ENCODE measurements around the gene CSMD2.

CSMD2 gene

GRCh38 chr1:34199927-34200326, 34.9 kb upstream of the CSMD2 start:
- no peak for TF ChIP-seq EZH2phosphoT487 (IDR thresholded peaks at IDR 0.05; ENCODE audit: low read length)
- no peak for TF ChIP-seq CTCF (IDR thresholded peaks at IDR 0.05; ENCODE audit: low read length)
- no peak for TF ChIP-seq EZH2 (optimal IDR thresholded peaks at IDR 0.05; ENCODE audit: low read depth, low read length)
- no peaks in the 10 kb centered on the region for H3K36me3 ChIP-seq (replicated peaks; ENCODE audit: insufficient read depth, low read length)
- H3K9me2 ChIP-seq (replicated peaks; ENCODE audit: insufficient read depth, low read length) = no peaks in the 10 kb centered on the region
- H2AFZ ChIP-seq (ENCODE audit: low read length) = no peak overlapping the region
- H3K27ac ChIP-seq (ENCODE audit: low read length) = no peak overlapping the region
- no peaks in the 10 kb centered on the region for H3K9me3 ChIP-seq (replicated peaks; ENCODE audit: insufficient read depth, low read length)
- no peak overlapping the region for H3K4me2 ChIP-seq (ENCODE audit: low read depth, low read length)
- DNase-seq = no peak
- no peaks in the 10 kb centered on the region for H3F3A ChIP-seq (ENCODE audit: insufficient read depth, low read length)
- H3K9ac ChIP-seq (ENCODE audit: low read length) = no peak overlapping the region
- no peak overlapping the region for H3K4me3 ChIP-seq (ENCODE audit: low read length)
- H3K27me3 ChIP-seq (replicated peaks; ENCODE audit: insufficient read depth, low read length) = peaks cover 29% of the 10 kb centered on the region
- H3K4me1 ChIP-seq (ENCODE audit: low read length) = no peaks in the 10 kb centered on the region
- no peaks in the 10 kb centered on the region for H4K20me1 ChIP-seq (ENCODE audit: insufficient read depth, low read length)
- no peaks in the 10 kb centered on the region for H3K79me2 ChIP-seq (ENCODE audit: low read length)

GRCh38 chr1:34192621-34193020, 27.6 kb upstream of the CSMD2 start:
- no peak overlapping the region for H3K27ac ChIP-seq (ENCODE audit: low read length)
- no peak overlapping the region for H2AFZ ChIP-seq (ENCODE audit: low read length)
- no peak overlapping the region for H3K9ac ChIP-seq (ENCODE audit: low read length)
- H3K27me3 ChIP-seq (replicated peaks; ENCODE audit: insufficient read depth, low read length) = peaks cover 23% of the 10 kb centered on the region
- H4K20me1 ChIP-seq (ENCODE audit: insufficient read depth, low read length) = no peaks in the 10 kb centered on the region
- H3F3A ChIP-seq (ENCODE audit: insufficient read depth, low read length) = no peaks in the 10 kb centered on the region
- H3K9me2 ChIP-seq (replicated peaks; ENCODE audit: insufficient read depth, low read length) = no peaks in the 10 kb centered on the region
- no peak overlapping the region for H3K4me2 ChIP-seq (ENCODE audit: low read depth, low read length)
- H3K4me3 ChIP-seq (ENCODE audit: low read length) = no peak overlapping the region
- no peaks in the 10 kb centered on the region for H3K4me1 ChIP-seq (ENCODE audit: low read length)
- no peaks in the 10 kb centered on the region for H3K9me3 ChIP-seq (replicated peaks; ENCODE audit: insufficient read depth, low read length)
- TF ChIP-seq EZH2phosphoT487 (IDR thresholded peaks at IDR 0.05; ENCODE audit: low read length) = no peak
- no peak for TF ChIP-seq CTCF (IDR thresholded peaks at IDR 0.05; ENCODE audit: low read length)
- no peak for TF ChIP-seq EZH2 (optimal IDR thresholded peaks at IDR 0.05; ENCODE audit: low read depth, low read length)
- no peaks in the 10 kb centered on the region for H3K36me3 ChIP-seq (replicated peaks; ENCODE audit: insufficient read depth, low read length)
- no peak for DNase-seq
- no peaks in the 10 kb centered on the region for H3K79me2 ChIP-seq (ENCODE audit: low read length)

GRCh38 chr1:34190692-34191091, 25.7 kb upstream of the CSMD2 start:
- no peaks in the 10 kb centered on the region for H3K4me1 ChIP-seq (ENCODE audit: low read length)
- H2AFZ ChIP-seq (ENCODE audit: low read length) = no peak overlapping the region
- no peaks in the 10 kb centered on the region for H3K36me3 ChIP-seq (replicated peaks; ENCODE audit: insufficient read depth, low read length)
- DNase-seq = no peak
- no peak overlapping the region for H3K9ac ChIP-seq (ENCODE audit: low read length)
- H3F3A ChIP-seq (ENCODE audit: insufficient read depth, low read length) = no peaks in the 10 kb centered on the region
- no peaks in the 10 kb centered on the region for H3K9me2 ChIP-seq (replicated peaks; ENCODE audit: insufficient read depth, low read length)
- no peaks in the 10 kb centered on the region for H3K9me3 ChIP-seq (replicated peaks; ENCODE audit: insufficient read depth, low read length)
- peaks cover 26% of the 10 kb centered on the region for H3K27me3 ChIP-seq (replicated peaks; ENCODE audit: insufficient read depth, low read length)
- H4K20me1 ChIP-seq (ENCODE audit: insufficient read depth, low read length) = no peaks in the 10 kb centered on the region
- no peak overlapping the region for H3K27ac ChIP-seq (ENCODE audit: low read length)
- no peaks in the 10 kb centered on the region for H3K79me2 ChIP-seq (ENCODE audit: low read length)
- H3K4me2 ChIP-seq (ENCODE audit: low read depth, low read length) = no peak overlapping the region
- no peak overlapping the region for H3K4me3 ChIP-seq (ENCODE audit: low read length)
- no peak for TF ChIP-seq CTCF (IDR thresholded peaks at IDR 0.05; ENCODE audit: low read length)
- no peak for TF ChIP-seq EZH2phosphoT487 (IDR thresholded peaks at IDR 0.05; ENCODE audit: low read length)
- TF ChIP-seq EZH2 (optimal IDR thresholded peaks at IDR 0.05; ENCODE audit: low read depth, low read length) = no peak

All from MM.1S (cell line).